HUES64 (cell line): ENCODE results near the gene SLAIN2.

ENCODE experiments used
- H3K27ac ChIP-seq: 2 replicates; pipeline ENCODE4 v1.7.0; 2013; ENCODE audit warnings: low read depth, low read length, inconsistent platforms
- H3K27me3 ChIP-seq: 2 replicates; pipeline ENCODE4 v1.6.1; 2013; ENCODE audit warnings: mild to moderate bottlenecking, low read length; ENCODE audit not compliant: insufficient read depth
- H3K36me3 ChIP-seq: 2 replicates; pipeline ENCODE4 v1.6.1; 2013; ENCODE audit warnings: mild to moderate bottlenecking, low read length; ENCODE audit not compliant: insufficient read depth
- H3K4me1 ChIP-seq: 2 replicates; pipeline ENCODE4 v1.6.1; 2013; ENCODE audit warnings: mild to moderate bottlenecking, low read length, moderate library complexity; ENCODE audit not compliant: insufficient read depth
- H3K4me3 ChIP-seq: 2 replicates; pipeline ENCODE4 v1.5.1; 2013; ENCODE audit warnings: mild to moderate bottlenecking, low read length, moderate library complexity
- H3K9ac ChIP-seq: 2 replicates; pipeline ENCODE4 v1.6.1; 2013; ENCODE audit warnings: mild to moderate bottlenecking, low read depth, low read length
- H3K9me3 ChIP-seq: 2 replicates; pipeline ENCODE4 v1.6.1; 2013; ENCODE audit warnings: low read depth, low read length; ENCODE audit not compliant: insufficient read depth
- WGBS: fragments of 150-250, 120-280 bp; methylation state at CpG from one replicate; pipeline ENCODE4 v1.1.7; 2013; ENCODE audit warnings: missing lambda C conversion rate; 5-methylcytosine and 5-hydroxymethylcytosine counted together

Gene SLAIN2

GRCh38 chr4:48405924-48406323 lies 64.6 kb downstream of the SLAIN2 start:
- no peak overlapping the region for H3K4me3 ChIP-seq
- H3K27me3 ChIP-seq, result no peaks in the 10 kb centered on the region
- H3K36me3 ChIP-seq, result no peaks in the 10 kb centered on the region; the same call in 1 of the 2 replicates
- H3K27ac ChIP-seq, result no peak overlapping the region
- no peak overlapping the region for H3K9ac ChIP-seq
- peaks cover 5% of the 10 kb centered on the region for H3K4me1 ChIP-seq
- no peaks in the 10 kb centered on the region for H3K9me3 ChIP-seq
- WGBS, result 99% methylated on average over 2 of the region's 3 CpGs

DNA sequence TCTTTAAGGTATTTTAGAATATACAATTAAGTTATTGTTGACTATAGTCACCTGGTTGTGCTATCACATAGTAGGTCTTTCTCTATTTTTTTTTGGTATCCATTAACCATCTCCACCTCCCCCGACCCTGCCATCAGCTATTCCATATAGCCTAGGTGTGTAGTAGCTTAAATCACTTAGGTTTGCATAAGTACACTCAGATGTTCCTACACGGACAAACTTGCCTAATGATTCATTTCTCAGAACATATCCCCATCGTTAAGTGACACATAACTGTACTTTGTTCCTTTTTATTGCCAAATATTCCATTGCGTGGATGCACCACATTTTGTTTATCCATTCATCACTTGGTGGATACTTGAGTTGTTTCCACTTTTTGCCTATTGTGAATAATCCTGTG lies 67.9 kb downstream of the SLAIN2 start:
- H3K9me3 ChIP-seq, result no peaks in the 10 kb centered on the region
- H3K36me3 ChIP-seq, result peaks cover 2% of the 10 kb centered on the region; the same call in 1 of the 2 replicates
- no peak overlapping the region for H3K4me3 ChIP-seq
- no peak overlapping the region for H3K27ac ChIP-seq
- H3K27me3 ChIP-seq, result no peaks in the 10 kb centered on the region
- H3K4me1 ChIP-seq, result no peaks in the 10 kb centered on the region; the same call in 1 of the 2 replicates
- 93% methylated on average over 4 of the region's 4 CpGs for WGBS
- H3K9ac ChIP-seq, result no peak overlapping the region

DNA sequence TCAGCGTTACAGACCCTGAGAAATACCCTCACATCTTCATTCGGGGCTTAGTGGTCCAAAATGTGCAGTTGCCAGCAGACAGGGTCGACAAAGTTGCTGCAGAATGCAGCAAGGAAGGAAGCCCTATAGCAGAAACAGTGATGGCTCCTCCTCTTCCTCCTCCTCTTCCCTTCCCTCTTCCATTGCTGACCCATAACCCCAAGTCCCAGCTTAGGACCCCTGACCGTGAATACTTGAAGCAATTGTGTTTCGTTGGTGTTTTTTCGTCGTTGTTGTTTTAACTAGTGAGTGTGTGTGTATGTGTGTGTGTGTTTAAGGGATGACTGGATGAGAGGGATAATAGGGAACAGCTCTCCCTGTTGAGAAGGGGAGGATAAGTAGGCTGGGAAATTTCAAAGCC lies 69.5 kb downstream of the SLAIN2 start:
- H3K4me3 ChIP-seq, result no peak overlapping the region
- H3K27ac ChIP-seq, result no peak overlapping the region
- no peaks in the 10 kb centered on the region; the same call in 1 of the 2 replicates for H3K4me1 ChIP-seq
- WGBS, result 72% methylated on average over 7 of the region's 7 CpGs
- H3K36me3 ChIP-seq, result peaks cover 2% of the 10 kb centered on the region; the same call in 1 of the 2 replicates
- no peaks in the 10 kb centered on the region for H3K9me3 ChIP-seq
- no peak overlapping the region for H3K9ac ChIP-seq
- no peaks in the 10 kb centered on the region for H3K27me3 ChIP-seq

- Histone ChIP-seq H3K4me1 (peaks cover 8% of the 10 kb centered on the region), H3K9me3 (no peaks in the 10 kb centered on the region), H3K9ac (no peak overlapping the region), H3K27ac (no peak overlapping the region), H3K36me3 (peaks cover 27% of the 10 kb centered on the region), H3K27me3 (no peaks in the 10 kb centered on the region), H3K4me3 (no peak overlapping the region)
- 95% methylated on average over 6 of the region's 6 CpGs for WGBS
These were observed 78.8 kb downstream of the SLAIN2 start for GRCh38 chr4:48420144-48420543.

- peaks cover 27% of the 10 kb centered on the region for H3K36me3 ChIP-seq
- WGBS, result 93% methylated on average over 2 of the region's 2 CpGs
These were observed 79.8 kb downstream of the SLAIN2 start for GRCh38 chr4:48421101-48421500.

GRCh38 chr4:48428926-48429325 lies 87.6 kb downstream of the SLAIN2 start:
- Histone ChIP-seq H3K27ac (no peak overlapping the region), H3K4me1 (peaks cover 20% of the 10 kb centered on the region), H3K9me3 (no peaks in the 10 kb centered on the region), H3K9ac (no peak overlapping the region), H3K27me3 (no peaks in the 10 kb centered on the region), H3K4me3 (no peak overlapping the region), H3K36me3 (peaks cover 14% of the 10 kb centered on the region)
- 86% methylated on average over 1 of the region's 2 CpGs for WGBS

More at GRCh38 chr4:48421101-48421500, 79.8 kb downstream of the SLAIN2 start:
- H3K4me1 ChIP-seq, result peaks cover 8% of the 10 kb centered on the region
- H3K9me3 ChIP-seq, result no peaks in the 10 kb centered on the region
- no peak overlapping the region for H3K9ac ChIP-seq
- no peak overlapping the region for H3K4me3 ChIP-seq
- no peak overlapping the region for H3K27ac ChIP-seq
- H3K27me3 ChIP-seq, result no peaks in the 10 kb centered on the region

DNA sequence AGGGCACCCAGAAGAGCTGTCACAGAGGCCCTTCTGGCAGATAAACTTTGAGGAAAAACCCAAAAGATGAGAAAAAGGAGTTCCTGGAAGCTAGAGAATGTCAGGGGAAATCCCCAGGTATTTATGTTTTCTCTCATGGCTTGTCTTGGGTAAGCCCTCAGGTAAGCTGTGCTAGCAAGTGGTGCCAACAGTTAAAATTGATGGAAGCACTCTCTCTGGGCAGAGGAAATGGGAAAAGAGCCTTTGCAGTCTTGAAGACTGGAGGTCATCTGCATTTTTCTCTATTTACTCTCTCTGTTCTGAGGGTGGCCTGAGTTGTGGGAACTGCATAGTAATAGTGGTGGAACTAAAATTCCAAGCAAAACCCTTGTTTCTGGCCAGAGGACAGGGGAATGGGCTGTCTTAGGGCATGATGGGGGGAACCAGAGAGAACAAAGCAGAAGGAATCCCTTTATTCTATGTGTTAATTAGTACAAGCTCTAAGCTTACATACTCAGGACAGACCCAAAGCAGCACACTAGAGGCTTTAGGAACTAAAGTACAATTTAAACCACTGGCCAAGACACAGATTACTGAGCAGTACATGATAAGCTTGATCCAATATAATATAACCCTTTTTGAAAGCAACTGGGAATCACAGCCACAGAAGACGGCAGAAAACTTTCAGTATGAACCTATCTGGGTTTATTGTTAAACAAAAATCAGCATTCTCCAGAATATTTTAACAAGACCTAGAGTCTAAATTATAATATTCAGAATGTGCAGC lies 88.6 kb downstream of the SLAIN2 start:
- H3K9ac ChIP-seq, result no peak overlapping the region
- H3K4me1 ChIP-seq, result peaks cover 20% of the 10 kb centered on the region
- WGBS, result 100% methylated on average over 1 of the region's 1 CpG
- peak overlapping the region; percentile 39; the same call in 1 of the 2 replicates for H3K27ac ChIP-seq
- H3K9me3 ChIP-seq, result no peaks in the 10 kb centered on the region
- H3K4me3 ChIP-seq, result no peak overlapping the region
- no peaks in the 10 kb centered on the region for H3K27me3 ChIP-seq
- H3K36me3 ChIP-seq, result peaks cover 10% of the 10 kb centered on the region

- H3K4me1 ChIP-seq, result peaks cover 20% of the 10 kb centered on the region
- H3K4me3 ChIP-seq, result no peak overlapping the region
- no peaks in the 10 kb centered on the region for H3K27me3 ChIP-seq
- H3K9me3 ChIP-seq, result no peaks in the 10 kb centered on the region
- no peak overlapping the region for H3K9ac ChIP-seq
- WGBS, result 93% methylated on average over 2 of the region's 2 CpGs
- no peak overlapping the region; the same call in 1 of the 2 replicates for H3K27ac ChIP-seq
- H3K36me3 ChIP-seq, result peaks cover 10% of the 10 kb centered on the region; the same call in 1 of the 2 replicates
These were observed 90.1 kb downstream of the SLAIN2 start for GRCh38 chr4:48431401-48431800.

DNA sequence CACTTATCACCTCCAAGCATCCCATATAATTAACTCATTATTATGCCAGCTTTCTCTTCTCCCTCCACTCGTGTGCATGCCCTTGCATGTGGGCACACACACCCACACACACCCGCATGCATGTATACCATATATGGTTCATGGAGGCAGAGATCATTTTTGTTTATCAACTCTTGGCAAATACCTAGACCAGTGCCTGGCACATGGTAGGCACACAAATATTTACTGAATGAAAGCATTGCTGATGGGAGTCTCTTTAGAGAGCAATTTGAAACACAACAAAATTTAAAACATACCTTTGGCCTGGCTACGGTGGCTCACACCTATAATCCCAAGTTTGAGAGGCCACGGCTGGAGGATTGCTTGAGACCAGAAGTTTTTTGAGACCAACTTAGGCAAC lies 90.7 kb downstream of the SLAIN2 start:
- Histone ChIP-seq H3K9ac (no peak overlapping the region), H3K4me1 (peaks cover 20% of the 10 kb centered on the region), H3K27me3 (no peaks in the 10 kb centered on the region), H3K36me3 (peaks cover 10% of the 10 kb centered on the region; the same call in 1 of the 2 replicates), H3K9me3 (no peaks in the 10 kb centered on the region), H3K27ac (no peak overlapping the region; the same call in 1 of the 2 replicates), H3K4me3 (no peak overlapping the region)
- 89% methylated on average over 4 of the region's 4 CpGs for WGBS

DNA sequence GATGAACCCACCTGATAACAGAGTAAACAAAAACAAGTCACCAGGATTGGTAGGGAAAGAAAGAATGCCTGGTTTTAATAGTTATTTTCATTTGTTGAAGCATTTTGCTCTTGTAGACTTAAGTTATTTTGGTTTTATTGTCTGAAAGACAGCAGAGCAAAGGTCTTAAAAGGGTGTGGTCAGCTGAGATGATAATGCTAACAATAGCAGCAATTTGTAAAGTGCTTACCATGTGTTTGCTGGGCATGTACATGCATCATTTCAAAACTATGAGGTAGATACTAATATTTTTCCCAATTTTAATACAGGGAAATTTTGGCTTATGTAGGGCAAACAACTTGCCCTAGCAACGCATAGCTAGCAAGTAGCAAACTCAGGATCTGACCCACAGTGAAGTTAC lies 95.0 kb downstream of the SLAIN2 start:
- WGBS, result 89% methylated on average over 1 of the region's 1 CpG
- peaks cover 7% of the 10 kb centered on the region for H3K4me1 ChIP-seq
- H3K36me3 ChIP-seq, result no peaks in the 10 kb centered on the region
- no peak overlapping the region for H3K27ac ChIP-seq
- H3K27me3 ChIP-seq, result no peaks in the 10 kb centered on the region
- no peak overlapping the region for H3K9ac ChIP-seq
- no peak overlapping the region for H3K4me3 ChIP-seq
- H3K9me3 ChIP-seq, result no peaks in the 10 kb centered on the region

DNA sequence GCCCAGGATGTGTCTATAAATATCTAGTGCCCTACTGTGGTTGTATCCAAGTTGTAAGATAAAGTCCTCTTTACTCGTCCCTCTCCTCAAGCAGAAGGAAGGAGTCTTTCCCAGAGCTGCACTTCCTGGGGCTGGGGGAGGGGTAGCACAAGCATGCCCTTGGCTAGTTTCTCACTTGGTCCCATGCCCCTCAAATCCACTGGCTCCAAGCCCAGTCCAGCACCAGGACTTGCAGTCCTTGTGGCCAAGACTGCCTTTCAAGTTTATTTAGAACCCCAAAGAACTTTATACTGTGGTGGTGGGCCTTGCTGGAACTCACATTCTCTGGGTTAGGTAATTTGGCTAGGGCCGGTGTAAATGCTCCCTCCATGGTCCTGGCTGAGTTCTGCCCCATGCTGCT lies 98.7 kb downstream of the SLAIN2 start:
- Histone ChIP-seq H3K4me3 (no peak overlapping the region), H3K36me3 (no peaks in the 10 kb centered on the region), H3K27me3 (no peaks in the 10 kb centered on the region), H3K27ac (no peak overlapping the region), H3K9me3 (no peaks in the 10 kb centered on the region), H3K9ac (no peak overlapping the region), H3K4me1 (no peaks in the 10 kb centered on the region)
- 83% methylated on average over 1 of the region's 2 CpGs for whole genome bisulfite sequencing
